Measurements from ENCODE around the gene MT4. TPM values are rescaled to one million over a fixed set of nuclear protein-coding genes. Genes with fewer than 3 reads are reported as not detected.
"Not testable (repeated sequence)": the region's sequence is repeated elsewhere in the genome, so short reads cannot be mapped to it uniquely, and the experiment has no call there.

The MT4 gene
- total RNA-seq, 2 donors from 2014 or later, result not detected

- no peak overlapping the region for H3K27ac Mint-ChIP-seq
- DNase-seq, result no peak
- peaks cover 10% of the 10 kb centered on the region for H3K4me1 Mint-ChIP-seq (ENCODE audit: low read depth)
- no peak overlapping the region for H3K4me3 Mint-ChIP-seq
- H3K36me3 Mint-ChIP-seq (ENCODE audit: insufficient read depth in 2 of 2), result no peaks in the 10 kb centered on the region
- H3K9me3 Mint-ChIP-seq, result peaks cover 1 to 2% of the 10 kb centered on the region in 2 donors
- H3K27me3 Mint-ChIP-seq (ENCODE audit: low read depth), result no peaks in the 10 kb centered on the region
- ATAC-seq (replicated peaks in 1 of 2), result no peak
Observed at GRCh38 chr16:56574625-56575024, 9.8 kb downstream of the MT4 start.

- H3K36me3 Mint-ChIP-seq (ENCODE audit: insufficient read depth in 2 of 2), result no peaks in the 10 kb centered on the region
- H3K27me3 Mint-ChIP-seq (ENCODE audit: low read depth), result no peaks in the 10 kb centered on the region
- peak overlapping the region; percentile 60 for H3K27ac Mint-ChIP-seq
- peak; percentile 100 for ATAC-seq (replicated peaks in 1 of 2)
- H3K9me3 Mint-ChIP-seq, result peaks cover 1 to 2% of the 10 kb centered on the region in 2 donors
- H3K4me1 Mint-ChIP-seq (ENCODE audit: low read depth), result peaks cover 14% of the 10 kb centered on the region
- H3K4me3 Mint-ChIP-seq, result no peak overlapping the region
- DNase-seq, result peak; percentile 89 to 92
Observed at GRCh38 chr16:56576585-56577299, 11.9 kb downstream of the MT4 start.

- H3K4me3 Mint-ChIP-seq, result no peak overlapping the region
- peaks cover 1 to 2% of the 10 kb centered on the region in 2 donors for H3K9me3 Mint-ChIP-seq
- no peak for ATAC-seq (replicated peaks in 1 of 2)
- H3K27ac Mint-ChIP-seq, result peak overlapping the region; percentile 60
- DNase-seq, result no peak
- H3K27me3 Mint-ChIP-seq (ENCODE audit: low read depth), result no peaks in the 10 kb centered on the region
- peaks cover 18% of the 10 kb centered on the region for H3K4me1 Mint-ChIP-seq (ENCODE audit: low read depth)
- no peaks in the 10 kb centered on the region for H3K36me3 Mint-ChIP-seq (ENCODE audit: insufficient read depth in 2 of 2)
Observed at GRCh38 chr16:56577300-56577625, 12.4 kb downstream of the MT4 start.

GRCh38 chr16:56580391-56581048, 15.6 kb downstream of the MT4 start:
- DNase-seq, result no peak
- no peak overlapping the region for H3K27ac Mint-ChIP-seq

GRCh38 chr16:56582911-56583310, 18.0 kb downstream of the MT4 start:
- not testable (repeated sequence) for H3K4me3 Mint-ChIP-seq; H3K36me3 Mint-ChIP-seq (ENCODE audit: insufficient read depth in 2 of 2); H3K27ac Mint-ChIP-seq; ATAC-seq (replicated peaks in 1 of 2); H3K4me1 Mint-ChIP-seq (ENCODE audit: low read depth); H3K9me3 Mint-ChIP-seq; DNase-seq
- peaks cover 14% of the 10 kb centered on the region for H3K27me3 Mint-ChIP-seq (ENCODE audit: low read depth)

More at GRCh38 chr16:56580391-56581048, 15.6 kb downstream of the MT4 start:
- Mint-ChIP-seq H3K4me3 (no peak overlapping the region), H3K4me1 (ENCODE audit: low read depth) (peaks cover 18% of the 10 kb centered on the region), H3K36me3 (ENCODE audit: insufficient read depth in 2 of 2) (no peaks in the 10 kb centered on the region), H3K9me3 (no peaks in the 10 kb centered on the region), H3K27me3 (ENCODE audit: low read depth) (no peaks in the 10 kb centered on the region)
- no peak for ATAC-seq (replicated peaks in 1 of 2)

GRCh38 chr16:56583351-56584168, 18.7 kb downstream of the MT4 start:
- no peaks in the 10 kb centered on the region for H3K9me3 Mint-ChIP-seq
- no peak overlapping the region for H3K27ac Mint-ChIP-seq
- H3K27me3 Mint-ChIP-seq (ENCODE audit: low read depth), result peaks cover 20% of the 10 kb centered on the region
- H3K4me3 Mint-ChIP-seq, result no peak overlapping the region
- ATAC-seq (replicated peaks in 1 of 2), result no peak
- no peaks in the 10 kb centered on the region for H3K36me3 Mint-ChIP-seq (ENCODE audit: insufficient read depth in 2 of 2)
- peaks cover 8% of the 10 kb centered on the region for H3K4me1 Mint-ChIP-seq (ENCODE audit: low read depth)
- no peak for DNase-seq

- no peak overlapping the region for H3K27ac Mint-ChIP-seq
Observed at GRCh38 chr16:56584276-56584675, 19.4 kb downstream of the MT4 start.

GRCh38 chr16:56588781-56589140, 23.9 kb downstream of the MT4 start:
- Mint-ChIP-seq H3K4me3 (peak overlapping the region; percentile 90), H3K4me1 (ENCODE audit: low read depth) (peaks cover 14% of the 10 kb centered on the region), H3K27me3 (ENCODE audit: low read depth) (peaks cover 45% of the 10 kb centered on the region), H3K27ac (no peak overlapping the region), H3K9me3 (no peaks in the 10 kb centered on the region), H3K36me3 (ENCODE audit: insufficient read depth in 2 of 2) (no peaks in the 10 kb centered on the region)
- no peak for DNase-seq
- ATAC-seq (replicated peaks in 1 of 2), result peak in 1 of 2 donors; percentile 8

More at GRCh38 chr16:56584276-56584675, 19.4 kb downstream of the MT4 start:
- Mint-ChIP-seq H3K36me3 (ENCODE audit: insufficient read depth in 2 of 2) (no peaks in the 10 kb centered on the region), H3K27me3 (ENCODE audit: low read depth) (peaks cover 26% of the 10 kb centered on the region), H3K4me3 (no peak overlapping the region), H3K9me3 (no peaks in the 10 kb centered on the region), H3K4me1 (ENCODE audit: low read depth) (peaks cover 12% of the 10 kb centered on the region)
- DNase-seq (no peak), ATAC-seq (replicated peaks in 1 of 2) (no peak)

- H3K27me3 Mint-ChIP-seq (ENCODE audit: low read depth), result peaks cover 45% of the 10 kb centered on the region
- no peaks in the 10 kb centered on the region for H3K9me3 Mint-ChIP-seq
- no peaks in the 10 kb centered on the region for H3K36me3 Mint-ChIP-seq (ENCODE audit: insufficient read depth in 2 of 2)
- ATAC-seq (replicated peaks in 1 of 2) (peak; percentile 83 to 84), DNase-seq (peak; percentile 48 to 49)
- peak within 1 kb of the TSS; percentile 90 for H3K4me3 Mint-ChIP-seq
- H3K27ac Mint-ChIP-seq, result no peak within 1 kb of the TSS
- peaks cover 14% of the 10 kb centered on the region for H3K4me1 Mint-ChIP-seq (ENCODE audit: low read depth)
Observed at GRCh38 chr16:56589141-56590039, 24.5 kb downstream of the MT4 start, which contains the start of gene MT3. MT3 (plus strand) TSS chr16:56589528; CDS start chr16:56589591, 63 bp downstream.

- no peak for DNase-seq
- peaks cover 38% of the 10 kb centered on the region for H3K27me3 Mint-ChIP-seq (ENCODE audit: low read depth)
- no peak overlapping the region for H3K4me3 Mint-ChIP-seq
- H3K9me3 Mint-ChIP-seq, result no peaks in the 10 kb centered on the region
- H3K27ac Mint-ChIP-seq, result no peak overlapping the region
- H3K4me1 Mint-ChIP-seq (ENCODE audit: low read depth), result peaks cover 14% of the 10 kb centered on the region
- H3K36me3 Mint-ChIP-seq (ENCODE audit: insufficient read depth in 2 of 2), result no peaks in the 10 kb centered on the region
- no peak for ATAC-seq (replicated peaks in 1 of 2)
Observed at GRCh38 chr16:56591377-56592060, 26.6 kb downstream of the MT4 start.

GRCh38 chr16:56593573-56594291, 28.9 kb downstream of the MT4 start:
- Mint-ChIP-seq H3K9me3 (no peaks in the 10 kb centered on the region), H3K36me3 (ENCODE audit: insufficient read depth in 2 of 2) (no peaks in the 10 kb centered on the region), H3K27me3 (ENCODE audit: low read depth) (peaks cover 23% of the 10 kb centered on the region), H3K4me1 (ENCODE audit: low read depth) (peaks cover 18% of the 10 kb centered on the region), H3K27ac (no peak overlapping the region), H3K4me3 (no peak overlapping the region)
- ATAC-seq (replicated peaks in 1 of 2) (no peak), DNase-seq (no peak)

GRCh38 chr16:56594292-56594619, 29.4 kb downstream of the MT4 start:
- ATAC-seq (replicated peaks in 1 of 2), result no peak
- no peaks in the 10 kb centered on the region for H3K9me3 Mint-ChIP-seq
- H3K4me3 Mint-ChIP-seq, result no peak overlapping the region
- DNase-seq, result no peak
- no peaks in the 10 kb centered on the region for H3K36me3 Mint-ChIP-seq (ENCODE audit: insufficient read depth in 2 of 2)
- H3K27me3 Mint-ChIP-seq (ENCODE audit: low read depth), result peaks cover 19% of the 10 kb centered on the region
- H3K4me1 Mint-ChIP-seq (ENCODE audit: low read depth), result peaks cover 16% of the 10 kb centered on the region
- no peak overlapping the region for H3K27ac Mint-ChIP-seq

All from activated T-cell treated with anti-CD3 and anti-CD28 coated beads, Interleukin-2, amount 50 U/mL, for 72 hours (primary cell).